Activated gamma-delta T cell treated with Interleukin-2 at 50 U/mL for 16 hours (primary cell): ENCODE results near the gene DNMBP.
"Not testable (repeated sequence)": the region's sequence is repeated elsewhere in the genome, so short reads cannot be mapped to it uniquely, and the experiment has no call there.

Experiments used
- DNase-seq: peaks from one replicate; pipeline ENCODE4 v3.0.0-alpha.2; 2020

The DNMBP gene

GRCh38 chr10:99983280-99983988, 26.3 kb downstream of the DNMBP start:
- no peak for DNase-seq

- DNase-seq = no peak
Observed at GRCh38 chr10:99982728-99983127, 27.0 kb downstream of the DNMBP start.

- DNase-seq = no peak
Observed at GRCh38 chr10:99981581-99982199, 28.1 kb downstream of the DNMBP start.

GRCh38 chr10:99979066-99979685, 30.6 kb downstream of the DNMBP start:
- DNase-seq = no peak

GRCh38 chr10:99977916-99978315, 31.8 kb downstream of the DNMBP start:
- DNase-seq = no peak

DNA sequence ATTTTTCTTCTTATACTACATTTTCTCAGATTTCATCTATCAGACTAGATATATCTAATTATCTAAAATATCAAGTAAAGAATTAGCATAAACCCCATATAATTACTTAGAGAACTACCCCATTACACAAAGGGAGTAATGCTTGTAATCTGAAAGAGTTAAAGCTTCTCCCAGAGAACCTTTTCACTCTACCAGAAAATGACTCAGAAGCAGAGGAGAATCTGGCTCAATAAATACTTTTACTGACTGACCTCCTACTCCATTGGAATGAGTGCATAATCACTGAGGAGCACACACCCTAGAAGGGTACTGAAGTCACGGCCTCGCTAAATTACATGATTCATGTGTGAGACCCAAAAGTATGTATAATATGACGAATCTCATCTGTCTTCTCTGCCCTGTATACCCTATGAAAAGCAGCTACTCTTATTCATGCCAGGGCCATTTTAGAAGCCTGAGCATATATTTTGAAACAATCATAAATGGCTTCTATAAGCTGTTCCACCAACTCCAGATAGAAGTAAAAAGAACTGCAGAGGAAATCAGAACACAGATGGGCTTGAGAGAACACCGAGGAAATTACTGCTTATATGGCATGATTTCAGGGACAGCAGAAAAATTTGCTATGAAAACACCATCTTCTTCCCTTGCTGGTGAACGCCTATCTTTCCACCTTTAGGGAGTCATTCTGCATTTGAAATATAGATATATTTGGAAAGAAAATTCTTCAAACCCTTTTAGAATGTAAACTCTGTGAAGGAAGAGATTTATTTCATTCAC, 32.7 kb downstream of the DNMBP start:
- no peak for DNase-seq

DNA sequence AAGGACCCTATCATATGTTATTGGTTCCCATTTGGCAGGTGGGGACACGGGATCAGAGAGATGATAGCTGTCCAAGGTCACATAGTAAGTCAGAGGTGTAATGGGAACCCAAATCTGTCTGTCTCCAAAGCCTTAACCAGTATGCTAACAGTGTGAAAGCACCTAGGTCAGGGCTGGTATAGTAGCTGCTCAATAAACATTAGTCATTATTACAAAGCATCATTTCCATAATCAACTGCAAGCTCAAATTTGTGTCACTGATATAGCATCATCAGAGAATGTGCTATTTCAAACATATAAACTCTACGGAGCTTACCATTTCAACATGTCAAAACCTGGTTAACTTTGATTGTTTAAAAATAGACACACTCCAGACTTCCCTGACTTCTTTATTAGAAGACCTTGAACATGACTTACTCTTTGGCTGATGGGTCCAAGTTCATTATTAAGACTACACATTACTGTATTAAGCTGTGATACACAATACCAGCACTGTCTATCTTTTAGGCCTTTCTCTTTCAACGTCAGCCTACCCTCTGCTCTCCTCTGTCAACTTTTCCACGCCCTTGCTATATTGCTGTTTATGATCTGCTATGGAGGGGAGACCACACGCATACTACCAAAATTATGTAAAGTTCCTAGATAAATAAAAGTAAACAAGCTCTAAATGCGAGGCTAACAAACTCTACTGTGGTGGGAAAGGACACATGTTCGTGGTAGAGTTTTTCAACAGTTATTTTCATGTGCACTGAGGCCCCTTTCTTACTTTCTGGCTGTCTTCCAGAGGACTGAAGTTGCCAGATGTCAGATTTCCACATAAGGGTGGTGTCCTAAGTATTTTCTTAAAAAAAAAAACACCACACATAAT, 33.6 kb downstream of the DNMBP start:
- DNase-seq = no peak

DNA sequence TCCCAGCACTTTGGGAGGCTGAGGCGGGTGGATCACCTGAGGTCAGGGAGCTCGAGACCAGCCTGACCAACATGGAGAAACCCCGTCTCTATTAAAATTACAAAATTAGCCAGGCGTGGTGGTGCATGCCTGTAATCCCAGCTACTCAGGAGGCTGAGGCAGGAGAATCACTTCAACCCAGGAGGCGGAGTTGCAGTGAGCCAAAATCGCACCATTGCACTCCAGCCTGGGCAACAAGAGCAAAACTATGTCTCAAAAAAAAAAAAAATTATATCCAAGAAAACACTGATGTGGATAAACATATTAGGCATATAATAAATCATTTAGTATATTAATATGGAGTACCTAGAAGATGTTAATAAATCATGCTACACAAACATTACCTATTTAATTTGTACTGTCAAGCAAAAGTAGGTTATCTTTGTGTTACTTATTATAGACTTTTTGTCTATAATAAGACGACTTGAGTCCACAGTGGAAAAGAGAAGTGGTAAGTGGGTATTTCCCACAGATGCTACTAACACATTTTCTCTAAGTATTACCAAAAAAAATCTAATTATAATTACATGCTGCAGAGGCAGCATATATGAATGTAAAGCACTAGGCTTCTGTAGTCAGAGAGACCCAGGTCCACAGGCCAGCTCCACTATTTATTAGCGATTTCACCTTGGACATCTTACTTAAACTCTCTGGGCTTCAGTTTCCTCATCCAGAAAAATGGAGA, 34.5 kb downstream of the DNMBP start:
- DNase-seq = no peak

DNA sequence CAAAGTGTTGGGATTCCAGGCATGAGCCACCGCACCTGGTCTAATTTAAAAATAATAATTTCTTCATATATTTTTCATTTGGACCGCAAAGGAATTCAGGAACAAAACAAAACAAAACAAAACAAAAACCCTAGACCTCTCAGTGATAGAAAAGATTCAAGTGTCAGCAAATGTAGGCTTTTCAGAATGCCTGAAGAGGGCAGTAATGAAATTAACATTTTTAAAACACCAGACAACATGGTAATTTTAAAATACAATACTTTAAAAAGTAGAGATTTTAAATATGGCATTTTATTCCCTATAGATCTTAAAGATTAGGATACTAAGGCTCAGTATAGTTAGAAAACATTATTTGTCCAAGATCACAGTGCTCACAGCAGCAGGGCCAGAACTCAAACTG, 36.6 kb downstream of the DNMBP start:
- no peak for DNase-seq

- no peak for DNase-seq
Observed at GRCh38 chr10:99967961-99968360, 41.8 kb downstream of the DNMBP start.

GRCh38 chr10:99966306-99966705, 43.4 kb downstream of the DNMBP start:
- DNase-seq = no peak

DNA sequence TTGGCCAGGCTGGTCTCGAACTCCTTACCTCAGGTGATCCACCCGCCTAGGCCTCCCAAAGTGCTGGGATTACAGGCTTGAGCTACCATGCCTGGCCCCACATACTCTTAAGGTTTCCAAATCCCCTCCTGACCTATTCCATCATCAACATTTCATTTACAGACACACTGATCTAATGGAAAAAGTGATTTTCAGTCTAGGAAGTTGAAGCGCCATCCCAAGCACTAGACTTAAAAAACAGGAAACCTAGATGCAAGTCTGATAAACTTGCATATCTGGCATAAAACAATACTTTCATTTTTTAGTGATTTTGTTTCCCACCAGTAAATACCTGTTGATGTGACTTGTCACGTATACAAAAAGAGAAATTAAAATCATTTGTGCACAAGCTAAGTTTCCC, 44.0 kb downstream of the DNMBP start:
- no peak for DNase-seq

DNA sequence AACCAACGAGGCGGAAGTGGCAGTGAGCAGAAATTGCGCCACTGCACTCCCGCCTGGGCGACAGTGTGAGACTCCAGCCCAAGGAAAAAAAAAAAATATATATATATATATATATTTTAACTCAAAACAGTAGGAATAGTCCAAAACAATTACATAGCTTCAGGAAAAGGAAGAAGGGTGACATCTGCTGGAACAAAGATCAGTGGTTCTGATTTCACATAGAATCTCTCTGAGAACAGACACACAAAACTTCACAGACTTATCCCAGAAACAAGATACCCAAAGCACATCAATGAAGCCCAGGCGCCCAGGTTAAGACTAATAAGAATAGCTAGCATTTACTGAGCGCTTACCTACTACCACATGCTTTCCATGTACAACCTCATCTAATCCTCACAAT, 45.0 kb downstream of the DNMBP start:
- DNase-seq = no peak

GRCh38 chr10:99963467-99964165, 46.1 kb downstream of the DNMBP start:
- DNase-seq = not testable (repeated sequence)

- DNase-seq = no peak
Observed at GRCh38 chr10:99958806-99959205, 50.9 kb downstream of the DNMBP start.

- no peak for DNase-seq
Observed at GRCh38 chr10:99958302-99958701, 51.4 kb downstream of the DNMBP start.

DNA sequence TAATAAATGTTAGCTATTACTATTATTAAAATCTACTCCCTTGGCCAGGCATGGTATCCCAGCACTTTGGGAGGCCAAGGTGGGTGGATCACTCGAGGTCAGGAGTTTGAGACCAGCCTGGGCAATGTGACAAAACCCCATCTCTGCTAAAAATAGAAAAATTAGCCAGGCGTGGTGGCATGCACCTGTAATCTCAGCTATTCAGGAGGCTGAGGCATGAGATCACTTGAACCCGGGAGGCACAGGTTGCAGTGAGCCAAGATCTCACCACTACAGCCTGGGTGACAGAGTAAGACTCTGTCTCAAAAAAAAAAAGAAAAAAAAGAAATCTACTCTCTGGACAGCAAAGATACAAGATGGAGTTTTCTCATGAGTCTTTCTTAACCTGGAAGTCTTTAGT, 56.2 kb downstream of the DNMBP start:
- not testable (repeated sequence) for DNase-seq

DNA sequence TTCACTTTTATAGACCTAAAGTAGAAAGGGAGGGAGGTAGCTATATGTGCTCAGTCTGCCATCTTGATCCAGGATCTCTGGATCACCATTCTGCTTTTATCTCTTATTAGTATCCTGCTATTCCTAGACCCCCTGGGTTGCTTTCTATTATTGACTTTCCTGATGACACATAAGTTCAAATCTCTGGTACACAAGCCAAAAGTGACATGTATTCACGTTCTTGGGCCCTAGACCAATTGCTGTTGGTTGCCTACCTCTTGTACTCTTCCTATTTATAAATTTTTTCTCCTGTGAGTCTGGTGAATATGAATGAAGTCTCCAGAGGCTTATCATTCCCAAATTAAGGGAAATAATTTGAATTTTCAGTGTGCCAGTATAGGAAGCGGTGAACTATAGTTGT, 56.9 kb downstream of the DNMBP start:
- DNase-seq = no peak

DNA sequence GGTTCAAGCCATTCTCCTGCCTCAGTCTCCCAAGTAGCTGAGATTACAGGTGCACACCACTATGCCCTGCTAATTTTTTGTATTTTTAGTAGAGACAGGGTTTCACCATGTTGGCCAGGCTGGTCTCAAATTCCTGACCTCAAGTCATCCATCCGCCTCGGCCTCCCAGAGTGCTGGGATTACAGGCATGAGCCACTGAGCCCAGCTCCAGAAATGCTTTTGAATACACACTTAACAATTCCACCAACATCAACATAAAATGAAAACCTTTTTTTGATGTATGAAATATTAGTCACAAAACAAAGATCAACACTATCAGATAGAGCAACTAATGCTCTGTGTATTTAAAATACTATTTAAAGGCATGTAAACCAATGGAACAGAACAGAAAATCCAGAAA, 63.7 kb downstream of the DNMBP start:
- not testable (repeated sequence) for DNase-seq

DNA sequence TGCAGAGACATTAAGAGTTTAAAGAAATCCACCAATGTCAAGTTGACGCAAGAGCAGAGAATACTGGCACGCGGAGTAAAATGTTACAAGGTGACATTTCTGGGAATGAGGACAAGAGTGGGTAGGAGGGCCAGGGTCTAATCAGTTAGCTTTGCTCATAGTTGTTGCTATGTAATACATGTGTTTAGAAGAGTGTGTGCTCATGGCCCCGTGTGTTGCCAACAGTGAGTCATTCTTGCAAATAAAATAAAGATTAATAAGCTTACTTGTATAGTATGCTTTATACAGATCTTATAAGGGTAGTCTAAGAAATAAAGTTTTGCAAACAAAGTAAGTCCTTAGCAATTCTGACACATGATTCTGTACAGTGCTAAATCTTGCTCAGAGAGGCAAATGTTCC, 64.5 kb downstream of the DNMBP start:
- DNase-seq = no peak

- DNase-seq = no peak
Observed at GRCh38 chr10:99944860-99945259, 64.9 kb downstream of the DNMBP start.
